DMS 273 (cell line): ENCODE results near the gene CDKAL1.
A peak's percentile ranks its signal among the peaks of the same experiment; 100 is the strongest.
"Not testable (repeated sequence)": the region's sequence is repeated elsewhere in the genome, so short reads cannot be mapped to it uniquely, and the experiment has no call there.

ENCODE experiments used
- DNase-seq: peaks from one replicate; lab custom pipeline; 2025; ENCODE audit not compliant: unreplicated experiment; lab: John Stamatoyannopoulos, UW

The CDKAL1 gene

DNA sequence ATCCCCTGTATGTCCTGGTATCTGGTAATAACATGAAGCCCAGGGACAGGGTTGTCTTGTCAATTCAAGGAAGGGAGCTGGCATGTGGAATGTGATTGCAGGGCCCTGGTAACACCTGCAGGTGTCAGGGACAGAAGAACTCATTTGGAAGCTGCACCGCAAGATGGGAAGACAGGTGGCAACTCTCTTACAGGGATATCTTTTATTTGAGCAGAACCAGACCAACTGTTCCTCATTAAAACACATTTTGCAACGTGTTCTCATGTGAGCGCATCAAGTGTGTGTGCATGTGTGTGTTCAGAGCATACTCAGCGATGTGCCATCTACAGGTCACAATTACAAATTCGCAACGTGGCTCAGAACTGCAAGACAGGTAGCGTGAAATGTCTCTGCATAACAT, 688.4 kb downstream of the CDKAL1 start:
- peak; percentile 31 for DNase-seq

DNA sequence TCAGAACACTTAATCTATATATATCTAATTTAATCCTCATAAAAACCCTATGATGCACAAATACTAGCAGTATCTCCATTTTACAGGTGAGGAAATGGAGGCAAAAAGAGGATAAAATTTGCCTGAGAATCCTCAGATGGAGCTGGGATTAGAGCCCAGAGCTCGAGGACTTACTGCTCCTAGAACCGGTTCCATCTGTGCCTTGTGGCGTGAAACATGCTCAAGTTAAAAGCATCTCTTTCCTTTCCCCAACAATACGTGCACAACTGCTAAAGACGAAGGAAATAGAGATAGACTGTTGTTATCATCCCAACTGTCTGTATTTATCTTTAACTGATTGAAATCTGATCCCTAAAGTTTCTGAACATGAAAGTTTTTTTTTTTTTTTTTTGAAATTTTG, 691.7 kb downstream of the CDKAL1 start:
- DNase-seq = no peak

DNA sequence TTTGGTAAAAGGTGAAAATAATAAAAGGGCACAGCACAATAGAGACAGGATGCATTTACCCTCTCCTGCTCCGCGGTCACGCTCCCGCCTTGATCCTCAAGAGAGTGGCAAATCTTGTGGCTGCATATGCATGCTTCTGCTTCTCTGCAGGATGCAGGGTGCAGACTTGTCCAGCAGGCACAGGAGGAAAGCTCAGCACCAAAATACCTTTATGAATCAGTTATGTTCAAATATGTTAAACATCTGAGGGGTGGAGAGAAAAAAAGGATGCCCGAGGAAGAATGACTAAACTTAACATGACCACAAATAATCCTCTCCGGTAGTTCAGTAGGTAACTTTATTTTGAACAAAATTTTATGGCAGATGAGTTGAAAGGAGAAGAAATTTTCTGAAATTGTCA, 693.2 kb downstream of the CDKAL1 start:
- DNase-seq = no peak

DNA sequence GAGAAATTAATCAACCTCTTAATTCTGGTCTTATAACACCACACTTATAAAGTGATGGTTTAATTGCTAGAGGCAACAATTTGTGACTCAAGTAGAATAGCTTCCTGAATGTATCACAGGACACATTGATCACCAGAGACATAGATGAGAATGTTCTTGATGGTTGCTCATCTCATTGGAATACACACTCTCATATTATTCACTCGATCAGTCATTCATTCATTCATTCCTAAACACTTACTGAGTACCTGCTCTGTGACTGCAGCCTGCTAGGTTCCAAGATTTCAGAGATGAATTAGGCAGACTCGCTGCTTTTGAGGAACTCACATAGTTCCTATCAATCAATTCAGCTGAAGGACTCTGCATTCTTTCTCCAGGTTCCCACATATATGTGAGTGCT, 694.2 kb downstream of the CDKAL1 start:
- DNase-seq = no peak

DNA sequence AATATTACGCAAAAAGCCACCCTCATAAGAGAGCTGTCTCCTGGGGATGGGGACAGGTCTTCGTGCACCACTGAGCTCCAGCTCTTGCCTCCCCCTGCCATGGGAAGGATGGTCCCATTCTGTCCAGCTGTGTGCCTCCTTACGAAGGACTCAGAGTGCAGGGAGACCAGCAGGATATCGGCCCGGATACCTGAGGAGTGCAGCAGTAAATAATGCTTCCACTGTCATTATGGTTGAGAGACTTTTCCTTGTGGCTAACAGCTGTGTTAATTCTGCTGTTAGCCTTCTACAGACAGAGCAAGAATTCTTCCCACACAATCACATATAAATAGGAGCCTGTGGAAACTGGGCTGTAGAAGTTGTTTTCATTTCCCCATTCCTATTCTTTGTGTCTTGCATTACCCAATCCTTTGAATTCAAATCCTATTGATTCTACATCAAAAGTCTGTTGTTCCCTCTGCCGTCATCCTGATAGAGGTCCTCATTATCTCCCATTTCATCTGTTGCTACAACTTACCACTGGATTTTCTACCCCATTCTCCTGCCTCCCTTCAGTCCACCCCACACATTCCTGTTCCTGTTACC, 694.7 kb downstream of the CDKAL1 start:
- no peak for DNase-seq

DNA sequence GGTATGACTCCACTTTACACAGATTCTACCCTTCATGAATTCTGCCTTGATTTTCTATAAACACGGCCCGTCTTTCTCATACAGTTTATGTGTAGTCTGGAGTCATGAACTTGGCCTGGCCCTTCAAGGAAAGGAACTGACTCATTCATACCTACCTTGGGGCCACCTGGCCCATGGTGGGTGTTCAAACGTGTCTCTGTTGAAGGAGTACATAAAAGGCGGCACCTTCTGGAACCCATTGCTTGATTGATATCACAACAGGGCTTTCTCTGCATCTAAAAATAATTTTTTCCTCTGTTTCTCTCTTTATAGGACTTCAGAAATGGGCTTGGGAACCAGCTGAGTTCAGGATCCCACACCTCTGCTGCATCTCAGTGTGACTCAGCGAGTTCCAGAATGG, 696.3 kb downstream of the CDKAL1 start:
- no peak for DNase-seq

DNA sequence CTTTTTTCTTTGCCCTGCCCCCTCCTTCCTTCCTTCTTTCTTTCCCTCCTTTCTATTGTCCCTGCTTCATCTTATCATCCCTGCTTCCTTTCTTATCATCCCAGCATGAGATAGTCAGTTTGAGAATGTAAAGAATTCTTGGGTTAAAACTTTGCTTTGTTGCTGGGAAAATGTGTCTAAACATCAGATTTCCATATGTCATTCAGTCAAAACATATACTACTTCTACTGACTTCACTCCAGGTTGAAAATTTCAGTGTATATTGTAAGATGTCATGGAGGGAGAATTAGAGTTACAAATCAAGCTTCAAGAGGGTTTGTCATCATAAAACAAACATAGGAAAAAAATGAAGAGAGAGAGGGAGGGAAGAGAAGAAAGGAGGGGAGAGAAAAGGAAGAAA, 700.9 kb downstream of the CDKAL1 start:
- DNase-seq = no peak

DNA sequence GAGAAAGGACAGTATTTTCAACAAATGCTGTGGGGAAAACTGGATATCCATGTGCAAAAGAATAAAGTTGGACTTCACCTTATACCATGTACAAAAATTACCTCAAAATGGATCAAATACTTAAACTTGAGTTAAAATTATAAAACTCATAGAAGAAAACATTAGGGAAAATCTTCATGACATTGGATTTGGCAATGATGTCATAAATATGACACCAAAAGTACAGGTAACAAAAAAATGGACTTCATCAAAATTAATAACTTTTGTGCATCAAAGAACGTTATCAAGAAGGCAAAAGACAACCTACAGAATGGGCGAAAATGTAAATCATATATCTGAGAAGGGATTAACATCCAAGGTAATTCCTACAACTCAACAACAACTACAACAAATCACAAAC, 704.0 kb downstream of the CDKAL1 start:
- DNase-seq = no peak

DNA sequence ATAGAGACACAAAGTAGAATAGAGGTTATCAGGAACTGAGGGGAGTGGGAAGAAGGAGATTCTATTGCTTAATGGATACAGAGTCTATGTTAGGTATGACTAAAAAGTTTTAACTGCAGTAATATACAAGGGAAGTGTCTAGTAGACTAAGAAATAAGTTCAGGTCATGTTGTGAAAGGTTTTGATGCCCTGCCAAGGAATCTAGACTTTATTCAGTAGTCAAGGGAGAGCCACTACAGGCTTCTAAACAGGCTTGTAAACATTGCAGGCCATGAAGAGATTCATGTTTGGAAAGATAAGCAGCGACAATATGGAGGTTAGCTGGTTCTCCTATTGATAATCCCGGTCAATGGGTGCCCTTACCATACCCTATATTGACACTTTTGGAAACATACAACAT, 706.5 kb downstream of the CDKAL1 start:
- peak; percentile 33 for DNase-seq

DNA sequence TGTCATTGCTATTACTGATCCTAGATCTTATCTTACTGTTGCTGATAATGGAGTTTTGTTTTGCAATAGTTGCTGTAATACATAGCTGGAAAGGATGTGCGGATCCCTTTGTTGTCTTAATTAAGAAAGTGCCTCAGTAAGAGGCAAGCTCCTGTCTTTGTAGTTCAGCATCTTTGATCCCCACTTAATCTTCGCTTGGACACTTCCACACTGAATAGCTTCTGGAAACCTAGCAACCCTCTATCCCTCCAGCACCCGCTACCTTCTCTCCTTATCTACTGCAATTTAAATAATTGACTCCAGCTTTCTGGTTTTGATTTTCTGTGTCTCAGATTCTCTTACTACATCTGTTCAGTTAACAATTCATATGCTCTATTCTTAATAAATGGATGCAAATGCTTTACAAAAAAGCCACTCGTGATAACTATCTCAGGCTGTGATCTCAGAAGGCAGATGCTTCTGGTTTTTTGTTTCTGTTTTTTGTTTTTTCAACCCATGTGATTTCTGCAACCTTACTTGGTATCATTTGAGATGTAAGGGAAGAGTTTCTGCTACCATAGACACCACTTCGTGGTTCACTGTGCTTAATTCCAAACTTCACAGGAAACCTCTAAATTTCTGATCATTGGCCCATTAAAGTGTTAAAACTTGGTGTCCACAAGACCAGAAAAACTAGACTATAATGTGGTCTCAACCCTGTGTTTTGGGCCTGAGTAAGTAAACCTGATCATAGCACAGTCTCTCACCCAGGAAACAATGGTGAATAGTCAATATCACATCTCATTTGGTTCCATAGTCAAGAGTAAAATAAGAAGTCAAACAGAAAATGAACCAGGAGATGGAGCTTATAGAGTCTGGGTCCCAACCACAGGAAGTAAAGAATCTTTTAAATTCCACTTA, 707.2 kb downstream of the CDKAL1 start:
- peak; percentile 56 for DNase-seq

DNA sequence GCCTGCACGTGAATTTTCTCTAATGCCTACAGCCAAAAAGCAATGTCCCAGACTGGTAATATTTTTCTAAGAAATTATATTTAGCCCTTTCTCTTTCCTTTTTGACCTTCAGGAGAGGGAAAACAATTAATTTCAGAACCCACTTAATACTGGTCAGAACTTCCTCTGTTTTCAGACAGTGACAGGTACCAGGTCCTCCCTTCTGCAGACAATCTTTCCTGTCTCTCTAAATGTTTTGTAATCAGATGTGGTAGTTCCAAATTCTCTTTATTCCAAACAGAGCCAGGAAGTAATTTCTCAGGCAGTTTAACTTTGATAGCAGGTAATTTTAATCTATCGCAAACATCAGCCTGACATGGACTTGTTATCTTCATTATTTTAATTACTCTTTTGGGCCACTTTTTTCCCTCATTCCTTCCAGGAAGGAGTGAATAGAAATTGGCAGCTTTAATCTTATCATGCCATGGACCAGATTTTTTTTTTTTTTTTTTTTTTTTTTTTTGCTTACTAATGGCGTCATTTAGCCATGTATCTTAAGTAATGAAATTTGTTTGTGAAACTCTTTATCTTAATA, 710.7 kb downstream of the CDKAL1 start:
- DNase-seq = no peak

DNA sequence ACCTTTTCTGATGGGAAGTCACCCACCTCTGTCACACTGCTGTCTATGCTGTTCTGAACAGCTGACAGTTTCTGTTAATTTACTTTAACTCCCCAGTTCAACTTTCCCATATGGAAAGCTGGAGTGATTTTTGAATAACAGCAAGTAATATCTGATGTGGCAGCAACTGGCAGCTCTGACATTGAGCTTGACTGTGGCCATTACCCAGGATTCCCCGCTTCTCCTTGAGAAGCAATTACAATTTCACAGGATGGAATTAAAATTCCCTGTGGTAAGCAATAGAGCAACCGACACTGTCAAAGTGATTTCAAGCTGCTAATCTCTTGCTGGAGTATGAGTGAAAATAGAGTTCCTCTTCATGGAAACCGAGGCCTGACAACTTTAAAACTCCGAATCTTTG, 711.2 kb downstream of the CDKAL1 start:
- peak; percentile 21 for DNase-seq

DNA sequence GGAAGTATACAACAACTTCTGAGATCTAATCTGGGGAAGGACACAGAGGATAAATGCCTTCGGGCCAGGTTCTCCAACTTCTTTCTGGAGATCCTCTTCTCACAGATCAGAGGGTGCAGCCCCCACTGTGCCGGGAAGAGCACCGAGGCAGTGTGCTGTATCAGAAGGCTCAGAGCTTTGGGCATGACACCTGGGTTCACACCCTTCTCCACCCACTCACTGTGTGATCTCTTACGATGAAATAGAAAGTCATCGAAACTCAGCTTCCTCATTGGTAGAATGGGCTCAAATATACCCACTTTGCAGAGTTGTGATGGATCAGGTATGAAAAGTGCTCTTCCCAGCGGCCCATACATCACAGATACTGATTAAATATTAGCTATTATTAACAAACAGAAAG, 711.8 kb downstream of the CDKAL1 start:
- DNase-seq = no peak

DNA sequence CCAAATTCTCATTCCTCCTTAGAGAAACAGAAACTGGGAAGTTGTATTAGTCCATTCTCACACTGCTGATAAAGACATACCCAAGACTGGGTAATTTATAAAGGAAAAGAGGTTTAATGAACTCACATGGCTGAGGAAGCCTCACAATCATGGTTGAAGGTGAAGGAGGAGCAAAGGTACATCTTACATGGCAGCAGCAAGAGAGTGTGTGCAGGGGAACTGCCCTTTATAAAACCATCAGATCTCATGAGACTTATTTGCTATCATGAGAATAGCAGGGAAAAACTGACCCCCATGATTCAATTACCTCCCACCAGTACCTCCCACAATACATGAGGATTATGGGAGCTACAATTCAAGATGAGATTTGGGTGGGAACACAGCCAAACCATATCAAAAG, 720.2 kb downstream of the CDKAL1 start:
- DNase-seq = not testable (repeated sequence)

DNA sequence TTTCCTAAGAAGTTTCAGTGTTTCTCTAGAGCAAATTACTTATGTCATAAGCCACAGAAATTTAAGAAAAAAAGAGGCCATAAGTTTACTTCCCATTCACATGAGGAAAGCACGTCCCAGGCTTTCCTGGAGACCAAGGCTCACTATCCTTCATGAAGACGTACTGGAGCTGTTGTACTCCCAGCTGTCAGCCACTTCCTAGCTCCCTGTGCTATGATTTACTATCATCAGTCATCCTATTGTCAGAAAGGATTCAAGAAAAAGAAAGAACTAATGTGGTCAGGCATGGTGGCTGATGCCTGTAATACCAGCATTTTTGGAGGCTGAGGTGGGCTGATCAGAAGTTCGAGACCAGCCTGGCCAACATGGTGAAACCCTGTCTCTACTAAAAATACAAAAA, 721.9 kb downstream of the CDKAL1 start:
- DNase-seq = no peak

DNA sequence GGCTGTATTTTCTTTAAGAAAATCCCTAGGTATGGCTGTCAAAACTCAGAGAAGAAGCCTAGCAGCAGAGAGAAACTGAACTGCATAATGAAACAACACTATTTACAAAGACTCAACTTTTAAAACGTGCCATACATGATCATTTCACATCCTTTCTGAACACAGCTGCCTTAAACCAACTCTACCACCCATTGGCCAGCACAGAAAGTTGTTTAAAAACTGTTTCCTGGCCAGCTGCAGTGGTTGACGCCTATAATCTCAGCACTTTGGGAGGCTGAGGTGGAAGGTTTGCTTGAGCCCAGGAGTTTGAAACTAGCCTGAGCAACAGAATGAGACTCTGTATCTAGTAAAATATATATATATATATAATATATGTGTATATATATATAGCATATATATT, 722.9 kb downstream of the CDKAL1 start:
- no peak for DNase-seq

DNA sequence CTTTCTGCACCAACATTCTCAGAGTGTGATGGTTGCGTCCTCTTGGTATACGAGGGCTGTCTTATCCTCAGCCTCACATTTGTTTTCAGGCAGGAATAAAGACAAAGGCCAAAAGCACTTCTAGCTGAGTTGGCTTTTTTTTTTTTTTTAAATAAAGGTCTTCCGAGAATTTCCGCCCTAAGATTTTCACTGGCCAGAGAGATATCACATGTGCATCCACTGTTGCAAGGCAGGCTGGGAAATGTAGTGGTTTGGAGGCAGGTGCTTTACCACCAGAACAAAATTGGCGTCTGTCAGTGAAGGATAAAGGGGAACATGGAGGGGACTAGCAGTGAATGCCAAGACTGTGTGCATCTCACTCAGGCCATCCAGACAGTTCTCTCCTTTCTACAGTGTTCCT, 724.4 kb downstream of the CDKAL1 start:
- no peak for DNase-seq

DNA sequence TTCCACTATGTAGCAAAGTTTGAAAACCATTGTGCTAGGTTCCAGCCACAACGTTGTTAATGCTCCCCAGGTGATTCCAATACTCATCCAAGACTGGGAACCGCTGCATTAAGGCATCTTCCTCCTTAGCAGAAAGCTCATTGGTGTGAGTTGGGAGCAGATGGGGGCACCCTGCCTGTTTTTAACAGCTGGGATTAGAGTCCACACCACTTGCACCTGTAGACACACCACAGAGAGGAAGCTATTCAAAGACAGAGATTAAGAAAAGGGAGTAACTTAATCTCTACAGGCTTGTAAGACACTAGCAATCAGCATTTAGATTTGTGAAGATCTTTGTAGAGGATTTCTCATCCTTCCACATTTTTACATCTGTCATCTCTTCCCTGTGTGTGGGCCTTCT, 725.4 kb downstream of the CDKAL1 start:
- no peak for DNase-seq

DNA sequence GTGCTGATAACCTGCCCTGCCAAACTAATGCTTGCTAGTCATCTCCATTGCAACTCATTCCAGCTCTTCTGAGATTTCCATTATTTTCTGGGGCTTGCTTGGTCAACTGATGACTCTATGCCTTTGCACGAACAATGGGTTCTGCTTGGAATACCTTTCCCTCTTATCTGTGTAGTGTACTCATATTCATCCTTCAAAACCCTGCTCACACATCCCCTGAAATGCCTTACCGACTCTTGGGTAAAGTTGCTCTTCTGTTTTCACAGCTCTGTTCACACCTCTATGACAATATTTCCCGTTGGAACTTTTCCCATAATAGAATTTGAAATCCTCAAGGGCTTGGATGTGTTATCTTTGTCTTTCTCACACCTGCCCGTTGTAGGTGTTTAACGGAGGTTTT, 728.2 kb downstream of the CDKAL1 start:
- no peak for DNase-seq

DNA sequence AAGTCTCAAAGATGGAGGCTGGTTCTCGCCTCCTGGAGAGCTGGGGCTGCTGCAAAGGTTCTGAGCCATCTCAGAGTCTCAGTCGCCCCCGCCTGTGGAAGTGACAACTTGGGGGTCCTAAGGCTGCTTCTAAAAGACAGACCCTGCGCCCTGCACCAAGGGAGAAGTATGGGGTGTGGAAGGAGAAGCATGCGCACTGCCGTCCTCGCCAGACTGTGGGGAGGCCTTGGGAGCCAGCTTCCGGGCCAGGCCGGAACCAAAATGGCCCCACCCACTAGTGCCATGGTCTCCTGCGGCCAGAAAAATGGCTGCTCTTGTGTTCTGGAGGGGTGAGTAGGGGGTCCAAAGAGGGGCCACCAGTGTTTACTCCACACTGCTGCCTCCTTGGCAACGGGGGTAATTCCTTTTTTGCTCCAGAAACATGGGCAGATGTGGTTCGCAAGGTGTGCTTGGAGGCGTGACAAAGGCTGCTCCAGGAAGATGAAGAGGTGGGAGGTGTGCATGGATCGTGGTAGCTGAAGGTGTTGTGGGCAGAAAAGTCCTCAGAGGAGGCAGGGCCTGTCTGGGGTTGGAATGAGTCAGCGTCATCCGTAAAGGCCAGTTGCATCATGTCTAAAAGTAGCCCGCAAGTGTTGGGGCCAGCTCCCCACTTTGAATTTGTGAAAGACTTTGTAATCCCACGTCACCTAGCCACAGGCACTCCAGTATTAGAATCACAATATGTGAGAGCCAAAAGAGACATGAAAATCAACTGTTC, 729.5 kb downstream of the CDKAL1 start:
- DNase-seq = no peak

DNA sequence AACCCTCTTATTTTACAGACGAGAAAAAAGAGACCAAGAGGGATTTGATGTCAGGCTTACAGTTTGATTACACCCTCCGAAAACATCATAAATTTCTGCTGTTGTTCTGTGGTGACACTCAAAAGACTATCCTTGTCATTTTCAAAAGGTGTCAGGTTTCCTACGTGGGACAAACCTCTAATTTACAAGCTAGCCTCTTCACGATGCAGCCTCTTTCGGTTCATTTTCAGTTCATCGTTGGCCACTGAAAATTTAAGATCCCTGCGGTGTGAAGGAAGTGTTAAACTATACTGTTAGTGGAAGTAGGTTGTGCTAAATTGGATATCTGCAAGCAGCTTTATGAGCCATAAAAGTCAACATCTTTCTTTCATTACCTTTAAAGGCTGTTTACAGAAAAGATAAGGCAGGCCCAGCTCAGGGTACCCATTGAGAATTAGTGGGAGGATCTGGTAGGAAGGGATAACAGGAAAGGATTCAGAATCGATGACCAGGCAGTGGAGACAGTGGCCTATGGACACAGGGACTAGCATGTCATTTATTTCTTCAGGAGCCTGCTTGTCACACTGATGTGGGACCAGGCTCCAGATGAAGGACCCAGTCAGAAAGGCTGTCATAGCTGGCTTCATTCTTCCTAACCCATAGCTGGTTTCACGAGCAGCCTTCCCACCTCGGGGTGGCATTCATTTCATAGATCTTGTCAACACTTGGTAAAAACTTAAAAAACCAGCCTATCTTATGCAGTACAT, 730.2 kb downstream of the CDKAL1 start:
- no peak for DNase-seq
